ENCODE measurements around the gene ANKS1B. TPM values are rescaled to one million over a fixed set of nuclear protein-coding genes. Genes with fewer than 3 reads are reported as not detected.
A peak's percentile ranks its signal among the peaks of the same experiment; 100 is the strongest.
"Not testable (repeated sequence)": the region's sequence is repeated elsewhere in the genome, so short reads cannot be mapped to it uniquely, and the experiment has no call there.

The ANKS1B gene
- total RNA-seq, 2 donors from 2014 or later = 32.7 to 37.1 TPM

GRCh38 chr12:99068993-99069747 is 915.6 kb downstream of the ANKS1B start:
- intact Hi-C loops (cut with DNase I) = no loop called here
- DNase-seq (ENCODE audit: low spot score) = no peak

- DNase-seq (ENCODE audit: low spot score) = no peak
- intact Hi-C loops (cut with DNase I) = no loop called here
These were observed 917.5 kb downstream of the ANKS1B start for GRCh38 chr12:99067171-99067785.

- intact Hi-C loops (cut with DNase I) = no loop called here
- DNase-seq (ENCODE audit: low spot score) = no peak
These were observed 918.0 kb downstream of the ANKS1B start for GRCh38 chr12:99066726-99067125.

GRCh38 chr12:99063182-99063581 is 921.6 kb downstream of the ANKS1B start:
- intact Hi-C loops (cut with DNase I) = no loop called here
- DNase-seq (ENCODE audit: low spot score) = no peak

GRCh38 chr12:99059824-99060511 is 924.8 kb downstream of the ANKS1B start:
- DNase-seq (ENCODE audit: low spot score) = peak; percentile 83
- intact Hi-C loops (cut with DNase I) = no loop called here

- intact Hi-C loops (cut with DNase I) = no loop called here
- DNase-seq (ENCODE audit: low spot score) = no peak
These were observed 927.1 kb downstream of the ANKS1B start for GRCh38 chr12:99057670-99058069.

- intact Hi-C loops (cut with DNase I) = no loop called here
- DNase-seq (ENCODE audit: low spot score) = no peak
These were observed 928.5 kb downstream of the ANKS1B start for GRCh38 chr12:99056186-99056585.

GRCh38 chr12:99055299-99055698 is 929.4 kb downstream of the ANKS1B start:
- DNase-seq (ENCODE audit: low spot score) = no peak
- intact Hi-C loops (cut with DNase I) = no loop called here

GRCh38 chr12:99054601-99055128 is 930.1 kb downstream of the ANKS1B start:
- intact Hi-C loops (cut with DNase I) = no loop called here
- no peak for DNase-seq (ENCODE audit: low spot score)

- intact Hi-C loops (cut with DNase I) = no loop called here
- no peak for DNase-seq (ENCODE audit: low spot score)
These were observed 930.9 kb downstream of the ANKS1B start for GRCh38 chr12:99053616-99054362.

- DNase-seq (ENCODE audit: low spot score) = no peak
- intact Hi-C loops (cut with DNase I) = loop anchor here (10.0 kb wide), 1 partner anchor 715 kb away; no protein-coding TSS in a partner anchor
These were observed 935.0 kb downstream of the ANKS1B start for GRCh38 chr12:99049774-99050173.

GRCh38 chr12:99045158-99045557 is 939.6 kb downstream of the ANKS1B start:
- intact Hi-C loops (cut with DNase I) = loop anchor here (10.0 kb wide), 1 partner anchor 720 kb away; no protein-coding TSS in a partner anchor
- DNase-seq (ENCODE audit: low spot score) = no peak

GRCh38 chr12:99043319-99043914 is 941.3 kb downstream of the ANKS1B start:
- DNase-seq (ENCODE audit: low spot score) = peak; percentile 85
- intact Hi-C loops (cut with DNase I) = loop anchor here (10.0 kb wide), 1 partner anchor 721 kb away; no protein-coding TSS in a partner anchor

GRCh38 chr12:99042226-99042625 is 942.5 kb downstream of the ANKS1B start:
- intact Hi-C loops (cut with DNase I) = loop anchor here (10.0 kb wide), 1 partner anchor 723 kb away; no protein-coding TSS in a partner anchor
- DNase-seq (ENCODE audit: low spot score) = no peak

GRCh38 chr12:99039367-99040120 is 945.2 kb downstream of the ANKS1B start:
- intact Hi-C loops (cut with DNase I) = loop anchor here (10.0 kb wide), 1 partner anchor 725 kb away; no protein-coding TSS in a partner anchor
- no peak for DNase-seq (ENCODE audit: low spot score)

GRCh38 chr12:99036566-99036965 is 948.2 kb downstream of the ANKS1B start:
- no peak for DNase-seq (ENCODE audit: low spot score)
- intact Hi-C loops (cut with DNase I) = no loop called here

- intact Hi-C loops (cut with DNase I) = no loop called here
- no peak for DNase-seq (ENCODE audit: low spot score)
These were observed 948.9 kb downstream of the ANKS1B start for GRCh38 chr12:99035803-99036202.

- intact Hi-C loops (cut with DNase I); DNase-seq (ENCODE audit: low spot score): not testable (repeated sequence)
These were observed 950.5 kb downstream of the ANKS1B start for GRCh38 chr12:99034201-99034600.

All from posterior vena cava (tissue), 2 donors.